Left lung (tissue), 10 donors: Measurements from ENCODE around the gene UBQLN2. TPM values are rescaled to one million over a fixed set of nuclear protein-coding genes. Genes with fewer than 3 reads are reported as not detected.
"Not testable (repeated sequence)": the region's sequence is repeated elsewhere in the genome, so short reads cannot be mapped to it uniquely, and the experiment has no call there.

ENCODE experiments used
- ATAC-seq: fragments of 200-7000 bp; cut with Tn5 transposase; one replicate; pipeline ENCODE4 v1.9.1; 2020; ENCODE audit warnings: moderate library complexity
- DNase-seq, 4 donors: peaks; one replicate each; pipeline ENCODE4 v3.0.0-alpha.2; 2013 to 2020
- H3K27ac ChIP-seq, 2 donors: fragments of 200-600 bp; sonication (generic) in 1 of 2; one replicate each; pipeline versions ENCODE4 v1.5.0 to v1.8.0; 2020 to 2021
- H3K27me3 ChIP-seq, 2 donors: fragments of 200-600 bp; sonication (generic) in 1 of 2; one replicate each; pipeline versions ENCODE4 v1.5.0 to v1.8.0; 2020 to 2021
- H3K36me3 ChIP-seq, 2 donors: fragments of 200-600 bp; sonication (generic) in 1 of 2; one replicate each; pipeline versions ENCODE4 v1.5.0 to v1.8.0; 2020 to 2021
- H3K4me1 ChIP-seq, 2 donors: fragments of 200-600 bp; one replicate each; pipeline ENCODE4 v1.8.0; 2021
- H3K4me3 ChIP-seq, 2 donors: fragments of 200-600 bp; sonication (generic) in 1 of 2; one replicate each; pipeline versions ENCODE4 v1.5.0 to v1.8.0; 2020 to 2021; ENCODE audit warnings: mild to moderate bottlenecking in 1 of 2
- H3K9me3 ChIP-seq, 2 donors: fragments of 200-600 bp; sonication (generic) in 1 of 2; one replicate each; pipeline versions ENCODE4 v1.5.0 to v1.8.0; 2020 to 2021
- CTCF ChIP-seq, 2 donors: fragments of 200-600 bp; sonication (generic) in 1 of 2; IDR thresholded peaks; one replicate each; pipeline versions ENCODE4 v1.5.0 to v1.8.0; 2021; ENCODE audit warnings: antibody characterized with exemption in 2 of 2
- intact Hi-C, 2 donors: fragments of 100-400 bp; cut with DNase I; formaldehyde crosslinking; loops; one replicate each; pipeline versions ENCODE4 v1.11.2 to v1.14.2; 2022
- polyA plus RNA-seq, 6 donors: library from polyadenylated mRNA; unstranded; fragments of 120-200 nt; gene quantifications; one replicate each; pipeline ENCODE4 v1.2.1, GENCODE V29; 2013; ENCODE audit not compliant: insufficient read length in 6 of 6
- total RNA-seq, 2 donors: library from RNA; stranded (reverse); fragmentation: NEBNext Ultra II Directional; extraction: Animal tissue kit (Norgen Biotek cat#: 25700); gene quantifications; one replicate each; pipeline ENCODE4 v1.2.1, GENCODE V29; 2021
- donor health status: DM: no; HTN: yes; CAD: no.
- donor health status: DM: no; HTN: no; CAD: no.

UBQLN2 gene
- total and polyA plus RNA-seq, 8 donors = 35.2 to 42.7 (median 39.9) TPM

GRCh38 chrX:56569378-56570057 lies 6.1 kb downstream of the UBQLN2 start:
- H3K27ac ChIP-seq = peak overlapping the region in 1 of 2 donors; percentile 13
- intact Hi-C loops = no loop called here
- no peak for ATAC-seq
- no peaks in the 10 kb centered on the region for H3K36me3 ChIP-seq
- no peak for TF ChIP-seq CTCF (IDR thresholded peaks at IDR 0.05)
- no peak for DNase-seq
- H3K9me3 ChIP-seq = no peaks in the 10 kb centered on the region
- H3K4me1 ChIP-seq = peaks cover 0 to 33% of the 10 kb centered on the region in 2 donors
- H3K27me3 ChIP-seq = no peaks in the 10 kb centered on the region
- no peak overlapping the region for H3K4me3 ChIP-seq

- DNase-seq (no peak), ATAC-seq (no peak)
- no peaks in the 10 kb centered on the region for H3K9me3 ChIP-seq
- H3K27ac ChIP-seq = no peak overlapping the region
- no peaks in the 10 kb centered on the region for H3K27me3 ChIP-seq
- peaks cover 0 to 13% of the 10 kb centered on the region in 2 donors for H3K4me1 ChIP-seq
- H3K4me3 ChIP-seq = no peak overlapping the region
- TF ChIP-seq CTCF (IDR thresholded peaks at IDR 0.05) = no peak
- intact Hi-C loops = no loop called here
- H3K36me3 ChIP-seq = peaks cover 0 to 4% of the 10 kb centered on the region in 2 donors
Observed at GRCh38 chrX:56572975-56573374, 9.5 kb downstream of the UBQLN2 start.

- H3K27ac ChIP-seq = no peak overlapping the region
- intact Hi-C loops = no loop called here
- ATAC-seq (no peak), DNase-seq (no peak)
- no peaks in the 10 kb centered on the region for H3K4me1 ChIP-seq
- H3K27me3 ChIP-seq = no peaks in the 10 kb centered on the region
- no peak for TF ChIP-seq CTCF (IDR thresholded peaks at IDR 0.05)
- no peak overlapping the region for H3K4me3 ChIP-seq
- peaks cover 0 to 4% of the 10 kb centered on the region in 2 donors for H3K36me3 ChIP-seq
- no peaks in the 10 kb centered on the region for H3K9me3 ChIP-seq
Observed at GRCh38 chrX:56574861-56575260, 11.4 kb downstream of the UBQLN2 start.

GRCh38 chrX:56576721-56577120 lies 13.3 kb downstream of the UBQLN2 start:
- DNase-seq (no peak), ATAC-seq (no peak)
- no peaks in the 10 kb centered on the region for H3K27me3 ChIP-seq
- no peaks in the 10 kb centered on the region for H3K9me3 ChIP-seq
- H3K4me3 ChIP-seq = no peak overlapping the region
- intact Hi-C loops = no loop called here
- H3K4me1 ChIP-seq = no peaks in the 10 kb centered on the region
- no peak for TF ChIP-seq CTCF (IDR thresholded peaks at IDR 0.05)
- peaks cover 0 to 4% of the 10 kb centered on the region in 2 donors for H3K36me3 ChIP-seq
- H3K27ac ChIP-seq = no peak overlapping the region

- no peak for ATAC-seq
- TF ChIP-seq CTCF (IDR thresholded peaks at IDR 0.05) = no peak
- intact Hi-C loops = no loop called here
Observed at GRCh38 chrX:56588397-56589188, 25.2 kb downstream of the UBQLN2 start.

GRCh38 chrX:56591830-56592229 lies 28.4 kb downstream of the UBQLN2 start:
- H3K27ac ChIP-seq, H3K4me3 ChIP-seq, H3K4me1 ChIP-seq, DNase-seq, H3K36me3 ChIP-seq, H3K9me3 ChIP-seq, intact Hi-C loops, H3K27me3 ChIP-seq, ATAC-seq: not testable (repeated sequence)

More at GRCh38 chrX:56588397-56589188, 25.2 kb downstream of the UBQLN2 start:
- Histone ChIP-seq H3K36me3 (no peaks in the 10 kb centered on the region), H3K4me1 (no peaks in the 10 kb centered on the region), H3K27me3 (no peaks in the 10 kb centered on the region), H3K4me3 (no peak overlapping the region), H3K27ac (no peak overlapping the region), H3K9me3 (no peaks in the 10 kb centered on the region)
- no peak for DNase-seq
